ENCODE data around the gene EXOC6B. TPM values are rescaled to one million over a fixed set of nuclear protein-coding genes. Genes with fewer than 3 reads are reported as not detected.

Gene EXOC6B
- total and polyA plus RNA-seq, 2 of the 8 experiments (the other 6 are each of a cell fraction or from before 2014, with no cell fraction given): 13.5 to 33.0 TPM

DNA sequence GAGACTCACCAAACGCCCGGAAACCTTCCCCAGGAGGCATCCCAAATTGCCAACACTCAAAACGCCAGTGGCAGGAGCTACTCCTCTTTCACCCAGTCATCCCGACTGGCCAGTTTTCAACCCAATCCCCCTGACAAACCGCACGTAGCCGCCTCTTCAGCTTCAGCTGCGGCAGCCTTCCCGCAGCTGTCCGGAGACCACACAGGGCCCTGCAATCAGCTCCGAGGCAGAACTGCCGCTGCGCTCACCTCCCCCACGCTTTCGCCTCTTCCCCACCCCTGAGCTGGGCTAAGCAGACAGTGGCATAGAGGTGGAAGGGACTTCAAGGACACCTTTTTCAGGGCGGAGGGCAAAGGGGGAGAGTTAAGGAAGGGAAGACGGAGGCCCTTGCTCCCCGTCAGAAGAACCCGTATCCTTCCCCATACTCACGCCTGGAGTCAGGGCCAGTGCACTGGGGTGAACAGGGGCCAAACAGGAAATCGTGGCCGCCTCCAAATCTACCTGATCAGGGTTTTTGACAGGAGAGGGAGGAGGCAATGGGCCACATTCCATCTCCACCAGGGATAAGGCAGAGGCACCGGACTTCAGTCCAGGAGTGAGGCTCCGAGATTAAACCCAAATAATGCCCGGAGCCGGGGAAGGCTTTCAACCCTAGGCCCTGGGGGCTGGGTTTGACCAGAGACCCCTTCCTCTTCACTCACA lies 695.0 kb downstream of the EXOC6B start:
- WGBS, 2 experiments (ENCODE audit: extremely low coverage in 1 of 2, insufficient coverage in 1 of 2, insufficient read length in 1 of 2, insufficient replicate concordance in 2 of 2, low coverage in 1 of 2, low lambda C conversion rate in 2 of 2, missing lambda C conversion rate in 1 of 2): 61% methylated on average over 26 of the region's 26 CpGs; no CpG with 5 or more reads in 1 of the 2 experiments
- Histone ChIP-seq H3K9ac (replicated peaks in 1 of 4; ENCODE audit: extremely low read depth in 1 of 4, low read depth in 3 of 4, low read length in 3 of 4) (no peak overlapping the region), H2AFZ (ENCODE audit: low read length) (peak overlapping the region; percentile 80; the same call in 1 of the 2 replicates), H4K8ac (ENCODE audit: extremely low read depth, insufficient read depth, low read length) (no peak overlapping the region), H3K79me1 (ENCODE audit: low read depth, low read length) (no peaks in the 10 kb centered on the region), H3K9me3 (ENCODE audit: insufficient read depth in 2 of 2, low read depth in 1 of 2, low read length in 1 of 2) (no peaks in the 10 kb centered on the region), H3K4me1 (replicated peaks in 1 of 4; ENCODE audit: control insufficient read depth in 3 of 4, insufficient read depth in 4 of 4, low read length in 3 of 4) (peaks cover 0 to 9% (median 6%) of the 10 kb centered on the region in 4 experiments; a peak in 5 of 7 replicates), H3K4ac (replicated peaks; ENCODE audit: insufficient read length, low read depth, low read length) (no peak overlapping the region), H3K23ac (ENCODE audit: insufficient read length) (no peak overlapping the region), H3K36me3 (ENCODE audit: control insufficient read depth in 2 of 4, insufficient read depth in 4 of 4, low read length in 3 of 4) (no peaks in the 10 kb centered on the region), H4K91ac (replicated peaks; ENCODE audit: insufficient read length, low read length) (no peak overlapping the region), H3K27me3 (replicated peaks in 1 of 4; ENCODE audit: control insufficient read depth in 3 of 4, extremely low read depth in 1 of 4, insufficient read depth in 3 of 4, low read length in 3 of 4) (peaks cover 0 to 4% (median 0%) of the 10 kb centered on the region in 4 experiments; a peak in 1 of 7 replicates), H3K4me2 (ENCODE audit: insufficient read depth in 1 of 2, low read depth in 2 of 2, low read length in 2 of 2) (no peak overlapping the region), H3K79me2 (ENCODE audit: control insufficient read depth in 1 of 2, insufficient read depth in 2 of 2, low read length in 2 of 2) (no peaks in the 10 kb centered on the region), H2BK12ac (ENCODE audit: low read depth, low read length) (0 out of 2 replicates have a peak overlapping the region, but pooled peaks have one; percentile 27), H2BK5ac (ENCODE audit: low read depth, low read length) (peak overlapping the region; percentile 24; the same call in 1 of the 2 replicates), H4K5ac (ENCODE audit: insufficient read length, low read depth, low read length) (no peak overlapping the region), H4K20me1 (replicated peaks in 1 of 2; ENCODE audit: control insufficient read depth in 1 of 2, insufficient read depth in 2 of 2, low read length in 2 of 2) (no peaks in the 10 kb centered on the region), H3K27ac (ENCODE audit: low read depth, low read length) (no peak overlapping the region), H2BK15ac (ENCODE audit: low read length) (peak overlapping the region; percentile 18; the same call in 1 of the 2 replicates), H2BK20ac (ENCODE audit: low read length) (no peak overlapping the region), H3K23me2 (ENCODE audit: low read depth, low read length) (no peaks in the 10 kb centered on the region), H3K4me3 (ENCODE audit: extremely low read depth in 1 of 4, insufficient read depth in 2 of 4, low read depth in 3 of 4, low read length in 4 of 4) (no peak overlapping the region), H3K18ac (ENCODE audit: extremely low read depth, low read length) (peak overlapping the region; percentile 51; the same call in 1 of the 2 replicates), H2AK5ac (ENCODE audit: low read depth, low read length) (no peak overlapping the region), H2BK120ac (replicated peaks; ENCODE audit: low read depth, low read length) (no peak overlapping the region), H3K14ac (ENCODE audit: insufficient read length) (no peak overlapping the region), H3K56ac (replicated peaks; ENCODE audit: insufficient read length, low read depth, low read length) (no peak overlapping the region)
- ChIA-PET CTCF (ENCODE audit: partially characterized antibody) (interaction anchor here (1.1 to 7.7 kb wide), 8 partner anchors 10 to 582 kb away, joined by 3 to 44 read pairs (median 4); no protein-coding TSS in a partner anchor), POLR2A (ENCODE audit: partially characterized antibody) (no interaction called here)
- FAIRE-seq (no peak), DNase-seq (ENCODE audit: low read depth in 1 of 2, low spot score in 2 of 2) (peak in 1 of 2 experiments; percentile 54)
- TF ChIP-seq, protein P1, sequence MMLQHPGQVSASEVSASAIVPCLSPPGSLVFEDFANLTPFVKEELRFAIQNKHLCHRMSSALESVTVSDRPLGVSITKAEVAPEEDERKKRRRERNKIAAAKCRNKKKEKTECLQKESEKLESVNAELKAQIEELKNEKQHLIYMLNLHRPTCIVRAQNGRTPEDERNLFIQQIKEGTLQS (IDR thresholded peaks at IDR 0.05; ENCODE audit: insufficient read depth, low read depth, low read length): no peak
- TF ChIP-seq SP2 (IDR thresholded peaks at IDR 0.05; ENCODE audit: low read length) (no peak), ASH2L (IDR thresholded peaks at IDR 0.05; ENCODE audit: low read length) (peak; percentile 28), RAD21 (IDR thresholded peaks at IDR 0.05 in 1 of 2, conservative IDR thresholded peaks at IDR 0.05 in 1 of 2; ENCODE audit: low read depth in 2 of 2, low read length in 2 of 2) (no peak), KDM5A (IDR thresholded peaks at IDR 0.05; ENCODE audit: low read length) (no peak), GABPA (IDR thresholded peaks at IDR 0.05; ENCODE audit: borderline replicate concordance, insufficient read depth, low read length) (no peak), POLR2AphosphoS5 (IDR thresholded peaks at IDR 0.05; ENCODE audit: low read depth, low read length) (no peak), SP1 (IDR thresholded peaks at IDR 0.05; ENCODE audit: low read depth, low read length) (no peak)
